ENCODE measurements around the gene PLEKHG5. TPM values are rescaled to one million over a fixed set of nuclear protein-coding genes. Genes with fewer than 3 reads are reported as not detected.
A peak's percentile ranks its signal among the peaks of the same experiment; 100 is the strongest.

Gene PLEKHG5
- total RNA-seq, 1 experiment from 2014 or later: 10.1 TPM

- DNase-seq (ENCODE audit: low spot score): no peak
Observed at GRCh38 chr1:6424619-6425593, 66.6 kb downstream of the PLEKHG5 start, which contains the start of gene ESPN. Gene ESPN (plus strand): TSS chr1:6424776. CDS start chr1:6424956, 180 bp downstream.

- no peak for DNase-seq (ENCODE audit: low spot score)
Observed at GRCh38 chr1:6424000-6424565, 67.4 kb downstream of the PLEKHG5 start.

- peak; percentile 70 for DNase-seq (ENCODE audit: low spot score)
Observed at GRCh38 chr1:6423321-6423999, 68.0 kb downstream of the PLEKHG5 start.

- no peak for DNase-seq (ENCODE audit: low spot score)
Observed at GRCh38 chr1:6421266-6421665, 70.2 kb downstream of the PLEKHG5 start.

GRCh38 chr1:6420454-6421042, 70.9 kb downstream of the PLEKHG5 start:
- no peak for DNase-seq (ENCODE audit: low spot score)

- no peak for DNase-seq (ENCODE audit: low spot score)
Observed at GRCh38 chr1:6419804-6420453, 71.5 kb downstream of the PLEKHG5 start, which contains the start of gene HES2. Gene HES2 (minus strand): TSS chr1:6419919. CDS start chr1:6419820, 99 bp downstream.

- no peak for DNase-seq (ENCODE audit: low spot score)
Observed at GRCh38 chr1:6419397-6419803, 72.1 kb downstream of the PLEKHG5 start.

- DNase-seq (ENCODE audit: low spot score): no peak
Observed at GRCh38 chr1:6418668-6419396, 72.6 kb downstream of the PLEKHG5 start.

- DNase-seq (ENCODE audit: low spot score): no peak
Observed at GRCh38 chr1:6417961-6418667, 73.4 kb downstream of the PLEKHG5 start.

Other genes starting within 250 kb of the PLEKHG5 start
- gene HES3, start 247.5 kb downstream of the PLEKHG5 start, total RNA-seq (2014; rRNA removed; shearing (Covaris generic)): not detected in 2 replicates
- gene GPR153, start 230.6 kb downstream of the PLEKHG5 start, total RNA-seq (2014; rRNA removed; shearing (Covaris generic)): 4.1 and 5.0 TPM in 2 replicates
- gene ACOT7, start 97.9 kb downstream of the PLEKHG5 start, total RNA-seq (2014; rRNA removed; shearing (Covaris generic)): 44.2 and 55.3 TPM in 2 replicates
- gene HES2, start 71.7 kb downstream of the PLEKHG5 start, total RNA-seq (2014; rRNA removed; shearing (Covaris generic)): 2.0 and 3.9 TPM in 2 replicates
- gene ESPN, start 66.9 kb downstream of the PLEKHG5 start, total RNA-seq (2014; rRNA removed; shearing (Covaris generic)): 4.0 TPM in 1 of 2 replicates, not detected in the other
- gene TNFRSF25, start 25.5 kb downstream of the PLEKHG5 start, total RNA-seq (2014; rRNA removed; shearing (Covaris generic)): 5.1 and 6.2 TPM in 2 replicates
- 17.4 and 17.9 TPM in 2 replicates for gene NOL9, start 62.8 kb upstream of the PLEKHG5 start, total RNA-seq (2014; rRNA removed; shearing (Covaris generic))
- gene TAS1R1, start 63.6 kb upstream of the PLEKHG5 start, total RNA-seq (2014; rRNA removed; shearing (Covaris generic)): not detected in 2 replicates
- 7.6 and 12.6 TPM in 2 replicates for gene ZBTB48, start 88.3 kb upstream of the PLEKHG5 start, total RNA-seq (2014; rRNA removed; shearing (Covaris generic))
- gene KLHL21, start 111.2 kb upstream of the PLEKHG5 start, total RNA-seq (2014; rRNA removed; shearing (Covaris generic)): 16.0 and 18.2 TPM in 2 replicates
- gene PHF13, start 122.1 kb upstream of the PLEKHG5 start, total RNA-seq (2014; rRNA removed; shearing (Covaris generic)): 6.2 and 8.4 TPM in 2 replicates
- gene THAP3, start 133.2 kb upstream of the PLEKHG5 start, total RNA-seq (2014; rRNA removed; shearing (Covaris generic)): 18.1 and 21.3 TPM in 2 replicates
- 29.8 and 44.0 TPM in 2 replicates for gene DNAJC11, start 210.1 kb upstream of the PLEKHG5 start, total RNA-seq (2014; rRNA removed; shearing (Covaris generic))

Measured in A172 (cell line).